Breast epithelium (tissue), 3 donors: ENCODE measurements around the gene WDR90.

Experiments used
- CTCF ChIP-seq, 3 donors: fragments of 450-650 bp; IDR thresholded peaks; one replicate each; pipeline ENCODE4 v1.5.1; 2016 to 2017; ENCODE audit warnings: antibody characterized with exemption in 3 of 3, mild to moderate bottlenecking in 3 of 3, moderate library complexity in 3 of 3
- POLR2A ChIP-seq: fragments of 450-650 bp; IDR thresholded peaks from one replicate; pipeline ENCODE4 v1.6.1; 2016; ENCODE audit warnings: antibody characterized with exemption, mild to moderate bottlenecking, moderate library complexity
- POLR2AphosphoS5 ChIP-seq, 3 donors: sonication (generic); formaldehyde crosslinking; IDR thresholded peaks; one replicate each; pipeline ENCODE4 v1.6.1; 2017; ENCODE audit warnings: antibody characterized with exemption in 3 of 3

DNA sequence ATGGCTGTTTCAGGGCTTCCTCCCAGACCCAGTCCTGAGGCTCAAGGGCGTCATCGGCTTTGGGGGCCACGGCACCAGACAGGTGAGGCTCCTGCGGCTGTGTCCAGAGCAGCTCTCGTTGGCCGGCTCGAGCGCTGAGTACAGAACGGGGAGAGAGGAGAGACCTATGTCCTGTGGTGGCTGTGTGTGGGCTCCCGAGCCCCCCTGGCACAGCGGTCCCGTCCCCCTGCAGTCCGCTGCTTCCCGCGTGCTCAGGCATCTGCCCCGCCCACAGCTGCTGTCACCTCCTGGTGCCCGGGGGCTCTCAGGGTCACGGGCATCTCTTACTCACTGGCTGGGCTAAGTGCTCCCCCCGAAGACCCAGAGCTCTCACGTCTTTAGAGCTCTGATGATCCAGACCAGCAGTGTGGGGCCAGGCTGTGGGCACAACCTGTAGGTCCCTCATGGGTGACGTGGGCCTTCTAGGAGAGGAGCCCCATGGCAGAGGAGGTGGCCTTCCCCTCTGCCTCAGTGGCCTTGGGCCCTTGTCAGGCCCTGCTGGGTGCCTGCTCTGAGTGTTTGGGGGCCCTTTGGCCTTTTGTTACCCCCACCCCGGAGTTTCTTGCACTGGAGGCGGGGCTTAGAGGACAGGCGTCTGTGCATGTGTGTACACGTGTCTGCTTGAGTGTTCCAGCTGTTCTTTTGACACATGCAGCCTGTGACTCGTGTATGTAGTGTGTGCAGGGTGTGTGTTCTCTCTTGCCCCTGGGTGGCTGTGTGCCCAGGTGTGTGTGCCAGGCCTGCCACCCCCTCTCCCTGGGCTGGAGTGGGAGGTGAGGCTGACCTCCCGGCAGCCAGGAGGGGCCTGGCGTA is 3.5 kb downstream of the WDR90 start:
- TF ChIP-seq CTCF (IDR thresholded peaks at IDR 0.05): no peak
- TF ChIP-seq POLR2A: no peak
- no peak for TF ChIP-seq POLR2AphosphoS5 (IDR thresholded peaks at IDR 0.05)
